GM18951 (cell line): ENCODE measurements around the gene OR51A4.

Experiments used
- POLR2A ChIP-seq: IDR thresholded peaks from 4 replicates; pipeline ENCODE4 v1.6.1; 2011; ENCODE audit warnings: mild to moderate bottlenecking; ENCODE audit not compliant: insufficient read length, insufficient read depth; ENCODE audit errors: extremely low read depth
- in situ Hi-C: fragments of 300-500 bp; cut with MboI; formaldehyde crosslinking; loops from one replicate; pipeline ENCODE4 v1.12.0; 2022; ENCODE audit warnings: low sequenced_read_pairs, mixed read lengths, inconsistent platforms; ENCODE audit not compliant: unreplicated experiment

OR51A4 gene

GRCh38 chr11:4922304-4922703 is 25.1 kb downstream of the OR51A4 start:
- no peak for TF ChIP-seq POLR2A
- in situ Hi-C loops: no loop called here

GRCh38 chr11:4921796-4922195 is 25.6 kb downstream of the OR51A4 start:
- no peak for TF ChIP-seq POLR2A
- in situ Hi-C loops: no loop called here

- TF ChIP-seq POLR2A: no peak
- in situ Hi-C loops: no loop called here
Observed at GRCh38 chr11:4919250-4919649, 28.2 kb downstream of the OR51A4 start, which contains the start of gene OR51G2. Gene OR51G2, minus strand, starts transcription at chr11:4919350. Its CDS starts 3,687 bp downstream, at chr11:4915663.

GRCh38 chr11:4916581-4916980 is 30.8 kb downstream of the OR51A4 start:
- no peak for TF ChIP-seq POLR2A
- in situ Hi-C loops: no loop called here

- in situ Hi-C loops: no loop called here
- no peak for TF ChIP-seq POLR2A
Observed at GRCh38 chr11:4903484-4903883, 43.9 kb downstream of the OR51A4 start, which contains the start of gene OR51A7. Gene OR51A7, plus strand, starts transcription at chr11:4903783. Its CDS starts 3,587 bp downstream, at chr11:4907370.
